ENCODE results near the gene NME2. TPM values are rescaled to one million over a fixed set of nuclear protein-coding genes. Genes with fewer than 3 reads are reported as not detected.

NME2 gene
- total RNA-seq, 1 donor from 2014 or later = 708 TPM

- H3K36me3 Mint-ChIP-seq (ENCODE audit: low read depth) = peaks cover 42% of the 10 kb centered on the region
- intact Hi-C loops (cut with micrococcal nuclease) = no loop called here
These were observed 23.0 kb downstream of the NME2 start for GRCh38 chr17:51189162-51189561.

GRCh38 chr17:51189628-51190027, 23.4 kb downstream of the NME2 start:
- DNase-seq (ENCODE audit: low spot score) = no peak
- Mint-ChIP-seq H3K27ac (no peak overlapping the region), H3K4me1 (ENCODE audit: low read depth) (peaks cover 2% of the 10 kb centered on the region), H3K4me3 (ENCODE audit: low read depth) (no peak overlapping the region), H3K36me3 (ENCODE audit: low read depth) (peaks cover 37% of the 10 kb centered on the region), H3K9me3 (no peaks in the 10 kb centered on the region), H3K27me3 (ENCODE audit: low read depth) (no peaks in the 10 kb centered on the region)
- intact Hi-C loops (cut with micrococcal nuclease) = no loop called here

More at GRCh38 chr17:51189162-51189561, 23.0 kb downstream of the NME2 start:
- Mint-ChIP-seq H3K27ac (no peak overlapping the region), H3K27me3 (ENCODE audit: low read depth) (no peaks in the 10 kb centered on the region), H3K4me1 (ENCODE audit: low read depth) (peaks cover 2% of the 10 kb centered on the region), H3K4me3 (ENCODE audit: low read depth) (no peak overlapping the region), H3K9me3 (no peaks in the 10 kb centered on the region)
- DNase-seq (ENCODE audit: low spot score) = no peak

DNA sequence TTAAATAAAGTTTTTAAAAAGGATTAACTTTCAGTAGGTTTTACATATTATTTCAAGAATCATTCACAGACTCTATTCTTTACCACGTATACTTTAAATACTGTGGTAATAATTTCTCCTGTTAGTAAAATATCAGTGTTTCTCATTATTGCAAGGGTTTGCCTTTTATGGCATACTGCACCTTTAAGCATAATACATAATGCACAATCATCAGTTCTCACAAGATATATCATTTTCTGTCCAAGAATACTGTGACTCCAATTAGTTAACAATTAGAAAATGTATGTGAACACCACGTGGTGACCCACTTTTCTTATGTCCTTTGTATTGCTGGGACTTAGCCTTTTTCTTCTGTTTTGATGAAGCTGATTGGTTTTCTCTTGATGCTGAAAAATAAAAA, 25.7 kb downstream of the NME2 start:
- no peaks in the 10 kb centered on the region for H3K9me3 Mint-ChIP-seq
- intact Hi-C loops (cut with micrococcal nuclease) = no loop called here
- no peak overlapping the region for H3K27ac Mint-ChIP-seq
- peaks cover 2% of the 10 kb centered on the region for H3K4me1 Mint-ChIP-seq (ENCODE audit: low read depth)
- H3K4me3 Mint-ChIP-seq (ENCODE audit: low read depth) = no peak overlapping the region
- H3K36me3 Mint-ChIP-seq (ENCODE audit: low read depth) = peaks cover 31% of the 10 kb centered on the region
- no peak for DNase-seq (ENCODE audit: low spot score)
- no peaks in the 10 kb centered on the region for H3K27me3 Mint-ChIP-seq (ENCODE audit: low read depth)

GRCh38 chr17:51197754-51198153, 31.5 kb downstream of the NME2 start:
- Mint-ChIP-seq H3K4me1 (ENCODE audit: low read depth) (peaks cover 6% of the 10 kb centered on the region), H3K27ac (no peak overlapping the region), H3K4me3 (ENCODE audit: low read depth) (no peak overlapping the region), H3K36me3 (ENCODE audit: low read depth) (peaks cover 44% of the 10 kb centered on the region), H3K9me3 (no peaks in the 10 kb centered on the region), H3K27me3 (ENCODE audit: low read depth) (no peaks in the 10 kb centered on the region)
- no peak for DNase-seq (ENCODE audit: low spot score)
- intact Hi-C loops (cut with micrococcal nuclease) = no loop called here

- Mint-ChIP-seq H3K4me1 (ENCODE audit: low read depth) (peaks cover 7% of the 10 kb centered on the region), H3K36me3 (ENCODE audit: low read depth) (peaks cover 46% of the 10 kb centered on the region), H3K4me3 (ENCODE audit: low read depth) (no peak overlapping the region), H3K27me3 (ENCODE audit: low read depth) (no peaks in the 10 kb centered on the region), H3K9me3 (no peaks in the 10 kb centered on the region), H3K27ac (peak overlapping the region; percentile 46)
- intact Hi-C loops (cut with micrococcal nuclease) = no loop called here
- DNase-seq (ENCODE audit: low spot score) = peak; percentile 33
These were observed 34.1 kb downstream of the NME2 start for GRCh38 chr17:51200295-51200694.

DNA sequence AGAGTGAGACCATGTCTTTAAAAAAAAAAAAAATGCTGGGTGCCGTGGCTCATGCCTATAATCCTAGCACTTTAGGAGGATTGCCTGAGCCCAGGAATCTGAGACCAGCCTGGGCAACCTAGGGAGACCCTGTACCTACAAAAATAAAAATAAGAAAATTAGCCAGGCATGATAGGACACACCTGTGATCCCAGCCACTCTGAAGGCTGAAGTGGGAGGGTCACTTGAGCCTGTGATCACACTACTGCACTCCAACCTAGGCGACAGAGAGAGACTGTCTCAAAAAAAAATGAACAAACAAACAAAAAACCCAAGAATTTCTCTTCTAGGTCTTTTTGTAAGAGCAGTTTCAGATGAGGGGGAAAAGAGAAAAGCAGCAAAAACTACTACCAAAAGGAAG, 34.6 kb downstream of the NME2 start:
- peaks cover 46% of the 10 kb centered on the region for H3K36me3 Mint-ChIP-seq (ENCODE audit: low read depth)
- no peak overlapping the region for H3K4me3 Mint-ChIP-seq (ENCODE audit: low read depth)
- no peaks in the 10 kb centered on the region for H3K27me3 Mint-ChIP-seq (ENCODE audit: low read depth)
- DNase-seq (ENCODE audit: low spot score) = no peak
- no peaks in the 10 kb centered on the region for H3K9me3 Mint-ChIP-seq
- peak overlapping the region; percentile 46 for H3K27ac Mint-ChIP-seq
- intact Hi-C loops (cut with micrococcal nuclease) = no loop called here
- peaks cover 7% of the 10 kb centered on the region for H3K4me1 Mint-ChIP-seq (ENCODE audit: low read depth)

DNA sequence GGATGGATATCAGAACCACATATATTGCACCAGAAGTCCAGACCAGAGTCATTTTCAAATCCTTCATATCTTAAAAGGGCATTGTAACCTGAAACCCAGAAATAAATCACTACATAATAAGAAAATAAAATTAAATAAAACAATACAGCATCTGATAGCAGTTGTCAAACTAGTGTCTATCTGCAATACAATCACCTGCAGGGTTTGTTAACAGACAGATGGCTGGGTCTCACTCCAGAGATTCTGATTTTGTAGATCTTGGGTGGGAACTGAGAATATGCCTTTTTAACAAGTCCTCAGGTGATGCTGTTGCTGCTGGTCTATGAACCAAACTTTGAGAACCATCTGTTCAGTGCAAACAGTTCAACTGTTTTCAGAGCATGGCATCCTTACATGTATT, 37.6 kb downstream of the NME2 start:
- H3K27ac Mint-ChIP-seq = no peak overlapping the region
- H3K36me3 Mint-ChIP-seq (ENCODE audit: low read depth) = peaks cover 48% of the 10 kb centered on the region
- H3K27me3 Mint-ChIP-seq (ENCODE audit: low read depth) = no peaks in the 10 kb centered on the region
- DNase-seq (ENCODE audit: low spot score) = no peak
- intact Hi-C loops (cut with micrococcal nuclease) = no loop called here
- H3K4me1 Mint-ChIP-seq (ENCODE audit: low read depth) = peaks cover 7% of the 10 kb centered on the region
- no peaks in the 10 kb centered on the region for H3K9me3 Mint-ChIP-seq
- no peak overlapping the region for H3K4me3 Mint-ChIP-seq (ENCODE audit: low read depth)

GRCh38 chr17:51214920-51215319, 48.7 kb downstream of the NME2 start:
- Mint-ChIP-seq H3K27ac (no peak overlapping the region), H3K9me3 (no peaks in the 10 kb centered on the region), H3K36me3 (ENCODE audit: low read depth) (peaks cover 33% of the 10 kb centered on the region), H3K4me1 (ENCODE audit: low read depth) (peaks cover 2% of the 10 kb centered on the region), H3K27me3 (ENCODE audit: low read depth) (no peaks in the 10 kb centered on the region), H3K4me3 (ENCODE audit: low read depth) (no peak overlapping the region)
- intact Hi-C loops (cut with micrococcal nuclease) = no loop called here
- no peak for DNase-seq (ENCODE audit: low spot score)

- Mint-ChIP-seq H3K9me3 (no peaks in the 10 kb centered on the region), H3K27me3 (ENCODE audit: low read depth) (no peaks in the 10 kb centered on the region), H3K4me1 (ENCODE audit: low read depth) (peaks cover 8% of the 10 kb centered on the region), H3K4me3 (ENCODE audit: low read depth) (no peak overlapping the region), H3K27ac (no peak overlapping the region), H3K36me3 (ENCODE audit: low read depth) (peaks cover 43% of the 10 kb centered on the region)
- no peak for DNase-seq (ENCODE audit: low spot score)
- intact Hi-C loops (cut with micrococcal nuclease) = no loop called here
These were observed 51.7 kb downstream of the NME2 start for GRCh38 chr17:51217946-51218345.

- Mint-ChIP-seq H3K9me3 (no peaks in the 10 kb centered on the region), H3K4me1 (ENCODE audit: low read depth) (peaks cover 24% of the 10 kb centered on the region), H3K36me3 (ENCODE audit: low read depth) (peaks cover 55% of the 10 kb centered on the region), H3K4me3 (ENCODE audit: low read depth) (no peak overlapping the region), H3K27ac (no peak overlapping the region), H3K27me3 (ENCODE audit: low read depth) (no peaks in the 10 kb centered on the region)
- intact Hi-C loops (cut with micrococcal nuclease) = no loop called here
- DNase-seq (ENCODE audit: low spot score) = no peak
These were observed 55.1 kb downstream of the NME2 start for GRCh38 chr17:51221322-51221721.

Other genes starting within 250 kb of the NME2 start
- 48.1 and 48.3 TPM in 2 replicates for gene SPAG9, start 45.5 kb upstream of the NME2 start, total RNA-seq
- gene NME1, start 12.9 kb upstream of the NME2 start, total RNA-seq = 360 and 373 TPM in 2 replicates
- gene MBTD1, start 93.6 kb downstream of the NME2 start, total RNA-seq = 11.3 and 11.5 TPM in 2 replicates
- 75.7 and 78.7 TPM in 2 replicates for gene UTP18, start 94.1 kb downstream of the NME2 start, total RNA-seq